Measurements from ENCODE around the gene CDC42EP4. TPM values are rescaled to one million over a fixed set of nuclear protein-coding genes. Genes with fewer than 3 reads are reported as not detected.
A peak's percentile ranks its signal among the peaks of the same experiment; 100 is the strongest.

The CDC42EP4 gene
- total RNA-seq, 4 donors from 2014 or later: 33.8 to 127 (median 97.8) TPM

DNA sequence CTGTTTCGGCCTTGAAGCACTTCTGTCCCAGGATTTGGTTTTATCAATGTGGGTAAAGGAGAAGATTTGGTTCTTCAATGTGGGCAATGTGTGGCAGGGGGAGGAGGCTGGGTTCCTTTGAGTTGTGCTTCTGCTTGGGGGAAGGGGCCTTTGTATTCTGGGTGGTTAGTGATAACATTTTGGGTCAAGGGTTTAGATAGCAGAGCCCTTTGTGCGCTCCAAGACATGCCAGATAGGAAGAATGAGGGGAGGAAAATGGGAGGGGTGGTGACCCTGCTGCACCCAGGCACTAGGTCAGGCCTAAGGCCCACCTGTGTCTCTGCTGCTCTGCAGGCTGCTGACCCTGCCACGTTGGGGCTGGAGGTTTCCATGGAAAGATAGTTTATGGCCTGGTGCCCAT, 40.0 kb upstream of the CDC42EP4 start:
- Histone ChIP-seq H3K4me1 (no peaks in the 10 kb centered on the region), H3K27me3 (no peaks in the 10 kb centered on the region), H3K36me3 (no peaks in the 10 kb centered on the region), H3K4me3 (no peak overlapping the region), H3K27ac (no peak overlapping the region), H3K9me3 (no peaks in the 10 kb centered on the region)
- DNase-seq: no peak
- TF ChIP-seq, protein P1, sequence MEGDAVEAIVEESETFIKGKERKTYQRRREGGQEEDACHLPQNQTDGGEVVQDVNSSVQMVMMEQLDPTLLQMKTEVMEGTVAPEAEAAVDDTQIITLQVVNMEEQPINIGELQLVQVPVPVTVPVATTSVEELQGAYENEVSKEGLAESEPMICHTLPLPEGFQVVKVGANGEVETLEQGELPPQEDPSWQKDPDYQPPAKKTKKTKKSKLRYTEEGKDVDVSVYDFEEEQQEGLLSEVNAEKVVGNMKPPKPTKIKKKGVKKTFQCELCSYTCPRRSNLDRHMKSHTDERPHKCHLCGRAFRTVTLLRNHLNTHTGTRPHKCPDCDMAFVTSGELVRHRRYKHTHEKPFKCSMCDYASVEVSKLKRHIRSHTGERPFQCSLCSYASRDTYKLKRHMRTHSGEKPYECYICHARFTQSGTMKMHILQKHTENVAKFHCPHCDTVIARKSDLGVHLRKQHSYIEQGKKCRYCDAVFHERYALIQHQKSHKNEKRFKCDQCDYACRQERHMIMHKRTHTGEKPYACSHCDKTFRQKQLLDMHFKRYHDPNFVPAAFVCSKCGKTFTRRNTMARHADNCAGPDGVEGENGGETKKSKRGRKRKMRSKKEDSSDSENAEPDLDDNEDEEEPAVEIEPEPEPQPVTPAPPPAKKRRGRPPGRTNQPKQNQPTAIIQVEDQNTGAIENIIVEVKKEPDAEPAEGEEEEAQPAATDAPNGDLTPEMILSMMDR (IDR thresholded peaks at IDR 0.05): no peak
- no peak for TF ChIP-seq POLR2A (IDR thresholded peaks at IDR 0.05)

DNA sequence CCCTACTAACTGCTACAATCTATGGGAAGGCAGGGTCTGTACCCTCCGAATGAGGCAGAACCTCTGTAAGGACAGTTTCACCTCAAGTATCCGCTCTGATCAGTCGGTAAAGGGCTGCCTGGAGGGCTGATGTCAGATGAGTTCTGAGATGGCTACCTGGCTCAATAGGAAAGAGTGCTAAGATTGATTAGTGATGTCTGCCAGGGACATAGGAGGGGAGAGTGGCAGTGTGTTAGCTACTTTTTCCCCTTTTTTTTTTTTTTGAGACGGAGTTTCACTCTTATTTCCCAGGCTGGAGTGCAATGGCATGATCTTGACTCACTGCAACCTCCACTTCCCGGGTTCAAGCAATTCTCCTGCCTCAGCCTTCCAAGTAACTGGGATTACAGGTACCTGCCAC, 39.1 kb upstream of the CDC42EP4 start:
- Histone ChIP-seq H3K27ac (no peak overlapping the region), H3K4me1 (no peaks in the 10 kb centered on the region), H3K9me3 (no peaks in the 10 kb centered on the region), H3K27me3 (no peaks in the 10 kb centered on the region), H3K4me3 (no peak overlapping the region), H3K36me3 (no peaks in the 10 kb centered on the region)
- TF ChIP-seq, protein P1 (IDR thresholded peaks at IDR 0.05): no peak
- no peak for TF ChIP-seq POLR2A (IDR thresholded peaks at IDR 0.05)
- DNase-seq: no peak

DNA sequence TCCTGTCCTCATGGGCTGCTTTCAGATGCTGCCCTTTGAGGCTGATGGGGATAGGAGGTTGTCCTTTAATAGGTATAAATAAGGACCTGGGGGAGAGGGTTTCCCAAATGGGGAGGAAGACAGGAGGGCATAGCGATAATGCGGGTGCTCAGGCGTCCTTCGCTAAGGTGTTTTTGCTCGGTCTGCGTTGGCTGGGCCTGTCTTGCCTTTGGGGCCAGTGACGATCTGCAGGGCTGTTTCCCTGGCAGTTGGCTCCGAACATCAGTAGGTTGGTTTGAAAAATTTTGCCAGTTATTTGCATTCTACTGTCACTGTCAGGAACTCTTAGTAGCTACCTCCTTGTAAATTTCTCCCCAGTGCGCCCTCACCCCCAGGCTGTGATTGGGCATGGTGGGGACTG, 37.8 kb upstream of the CDC42EP4 start:
- Histone ChIP-seq H3K27me3 (no peaks in the 10 kb centered on the region), H3K36me3 (no peaks in the 10 kb centered on the region), H3K4me1 (no peaks in the 10 kb centered on the region), H3K27ac (peak overlapping the region in 1 of 4 donors; percentile 67), H3K4me3 (no peak overlapping the region), H3K9me3 (no peaks in the 10 kb centered on the region)
- no peak for DNase-seq
- no peak for TF ChIP-seq POLR2A (IDR thresholded peaks at IDR 0.05)
- TF ChIP-seq, protein P1 (IDR thresholded peaks at IDR 0.05): no peak

DNA sequence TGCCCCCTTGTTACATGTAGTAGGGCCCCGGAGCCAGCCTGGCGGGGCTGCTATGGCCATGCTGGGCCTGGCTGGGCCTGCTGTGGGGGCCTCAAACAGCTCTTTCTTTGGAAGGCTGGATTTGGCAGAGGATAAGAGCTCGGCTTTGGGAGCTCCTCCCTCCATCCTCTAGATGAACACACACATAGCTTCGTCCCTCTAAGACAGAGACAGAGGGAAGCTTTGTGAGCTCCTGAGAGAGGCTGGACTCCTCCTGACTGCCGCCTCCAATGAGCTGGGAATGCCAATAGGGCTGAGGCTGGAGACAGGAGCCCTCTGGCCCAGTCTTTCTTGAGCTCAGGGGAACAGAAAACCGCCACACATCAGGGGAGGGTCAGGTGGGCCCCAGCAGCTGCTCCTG, 37.3 kb upstream of the CDC42EP4 start:
- TF ChIP-seq, protein P1 (IDR thresholded peaks at IDR 0.05): no peak
- TF ChIP-seq POLR2A (IDR thresholded peaks at IDR 0.05): no peak
- Histone ChIP-seq H3K27ac (peak overlapping the region in 1 of 4 donors; percentile 67), H3K4me3 (no peak overlapping the region), H3K27me3 (no peaks in the 10 kb centered on the region), H3K9me3 (no peaks in the 10 kb centered on the region), H3K36me3 (no peaks in the 10 kb centered on the region), H3K4me1 (no peaks in the 10 kb centered on the region)
- no peak for DNase-seq

DNA sequence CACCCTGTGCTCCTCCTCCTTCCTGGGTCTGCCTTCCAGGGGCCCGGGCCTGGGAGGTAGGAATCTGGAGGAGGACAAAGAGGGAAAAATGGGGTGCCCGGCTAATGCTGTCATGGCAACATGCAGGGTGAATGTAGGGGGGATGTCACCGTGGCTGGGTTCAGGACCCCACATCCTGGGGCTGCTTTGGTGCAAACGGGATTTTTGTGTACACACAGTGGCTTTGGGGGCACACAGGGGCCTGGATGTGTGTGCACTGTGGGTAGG, 37.0 kb upstream of the CDC42EP4 start:
- Histone ChIP-seq H3K4me3 (no peak overlapping the region), H3K27ac (peak overlapping the region in 2 of 4 donors; percentile 10 to 67), H3K27me3 (no peaks in the 10 kb centered on the region), H3K9me3 (no peaks in the 10 kb centered on the region), H3K4me1 (no peaks in the 10 kb centered on the region), H3K36me3 (no peaks in the 10 kb centered on the region)
- TF ChIP-seq, protein P1 (IDR thresholded peaks at IDR 0.05): no peak
- TF ChIP-seq POLR2A (IDR thresholded peaks at IDR 0.05): no peak
- DNase-seq: no peak
